PC-3 (cell line): Measurements from ENCODE around the gene VSTM4. TPM values are rescaled to one million over a fixed set of nuclear protein-coding genes. Genes with fewer than 3 reads are reported as not detected.

Source experiments
- ATAC-seq: fragments of 200-7000 bp; cut with Tn5 transposase; 2 replicates; pipeline ENCODE4 v1.9.1; 2020; ENCODE audit warnings: mild to moderate bottlenecking, moderate library complexity
- BruUV-seq: library from RNA; stranded (reverse); fragments of 400-500 nt; replicated peaks from 2 replicates; lab custom pipeline; 2021; lab: Mats Ljungman, UMichigan
- CTCF ChIA-PET: fragments of 300-600 bp; sonication (Branson Sonifier 250); formaldehyde crosslinking; loops from one replicate; lab custom pipeline; 2022; ENCODE audit warnings: antibody characterized with exemption; lab: Charles Lee
- POLR2A ChIA-PET: fragments of 300-600 bp; sonication (Branson Sonifier 250); formaldehyde crosslinking; loops from one replicate; lab custom pipeline; 2022; ENCODE audit warnings: antibody characterized with exemption; ENCODE audit not compliant: unreplicated experiment; lab: Charles Lee
- DNase-seq: peaks from one replicate; pipeline ENCODE4 v3.0.0-alpha.2; 2015
- H2AFZ ChIP-seq: fragments of 300-600 bp; sonication (generic); 2 replicates; pipeline ENCODE4 v1.6.0; 2016; ENCODE audit warnings: antibody characterized with exemption, low read length
- H3F3A ChIP-seq: fragments of 300-600 bp; sonication (generic); one replicate; pipeline ENCODE4 v1.6.0; 2017; ENCODE audit warnings: antibody characterized with exemption, low read length, control low read depth, mild to moderate bottlenecking; ENCODE audit not compliant: unreplicated experiment
- H3K27ac ChIP-seq: fragments of 300-600 bp; sonication (generic); 2 replicates; pipeline ENCODE4 v1.5.1; 2016; ENCODE audit warnings: mild to moderate bottlenecking, low read length
- H3K27me3 ChIP-seq: fragments of 300-600 bp; sonication (generic); 2 replicates; pipeline ENCODE4 v1.6.1; 2016; ENCODE audit warnings: low read length, mixed read lengths
- H3K36me3 ChIP-seq: fragments of 300-600 bp; sonication (generic); 2 replicates; pipeline ENCODE4 v1.6.1; 2016; ENCODE audit warnings: low read depth, mixed run types, low read length, mixed read lengths
- H3K4me1 ChIP-seq: fragments of 300-600 bp; sonication (generic); 2 replicates; pipeline ENCODE4 v1.5.1; 2016; ENCODE audit warnings: low read length; ENCODE audit not compliant: insufficient read depth
- H3K4me2 ChIP-seq: fragments of 300-600 bp; sonication (generic); 2 replicates; pipeline ENCODE4 v1.6.0; 2016; ENCODE audit warnings: low read length
- H3K4me3 ChIP-seq: fragments of 300-600 bp; sonication (generic); 2 replicates; pipeline ENCODE4 v1.5.1; 2016; ENCODE audit warnings: mild to moderate bottlenecking, low read length, mixed read lengths
- H3K79me2 ChIP-seq: fragments of 300-600 bp; sonication (generic); 2 replicates; pipeline ENCODE4 v1.6.1; 2017; ENCODE audit warnings: low read length, mixed read lengths
- H3K9ac ChIP-seq: fragments of 300-600 bp; sonication (generic); 2 replicates; pipeline ENCODE4 v1.6.0; 2016; ENCODE audit warnings: mild to moderate bottlenecking, low read length
- H3K9me2 ChIP-seq: fragments of 300-600 bp; sonication (generic); replicated peaks from 2 replicates; pipeline ENCODE4 v1.6.1; 2016; ENCODE audit warnings: mixed run types, low read length, mixed read lengths
- H3K9me3 ChIP-seq: fragments of 300-600 bp; sonication (generic); 2 replicates; pipeline ENCODE4 v1.6.1; 2016; ENCODE audit warnings: low read length, mixed read lengths
- H4K20me1 ChIP-seq: fragments of 300-600 bp; sonication (generic); 2 replicates; pipeline ENCODE4 v1.6.1; 2016; ENCODE audit warnings: low read length, mixed read lengths
- CTCF ChIP-seq: fragments of 300-600 bp; sonication (generic); conservative IDR thresholded peaks from 2 replicates; pipeline ENCODE4 v1.5.1; 2017; ENCODE audit warnings: antibody characterized with exemption, low read depth, mild to moderate bottlenecking, low read length
- EZH2 ChIP-seq: fragments of 300-600 bp; sonication (generic); IDR thresholded peaks from one replicate; pipeline ENCODE4 v1.6.1; 2017; ENCODE audit warnings: antibody characterized with exemption, mild to moderate bottlenecking, low read length; ENCODE audit not compliant: unreplicated experiment
- EZH2phosphoT487 ChIP-seq: fragments of 300-600 bp; sonication (generic); IDR thresholded peaks from 2 replicates; pipeline ENCODE4 v1.6.1; 2018; ENCODE audit warnings: mild to moderate bottlenecking, antibody characterized with exemption, low read length, borderline replicate concordance
- intact Hi-C: fragments of 100-400 bp; cut with micrococcal nuclease; formaldehyde crosslinking; loops from 2 replicates; pipeline ENCODE4 v1.9.0; 2023
- total RNA-seq: library from RNA; depleted of rRNA; stranded (reverse); fragments of >200 nt; gene quantifications from 2 replicates; pipeline ENCODE4 v1.2.3, GENCODE V29; 2014

VSTM4 gene
- total RNA-seq, 1 experiment from 2014 or later, result not detected

- Histone ChIP-seq H3K36me3 (no peaks in the 10 kb centered on the region), H4K20me1 (no peaks in the 10 kb centered on the region), H3K4me3 (no peak overlapping the region), H2AFZ (no peak overlapping the region), H3K4me2 (no peak overlapping the region), H3K4me1 (no peaks in the 10 kb centered on the region), H3F3A (no peaks in the 10 kb centered on the region), H3K27ac (no peak overlapping the region), H3K79me2 (no peaks in the 10 kb centered on the region), H3K9me2 (no peaks in the 10 kb centered on the region), H3K27me3 (peaks cover 82% of the 10 kb centered on the region), H3K9ac (no peak overlapping the region), H3K9me3 (no peaks in the 10 kb centered on the region)
- ATAC-seq (no peak), DNase-seq (no peak)
- ChIA-PET CTCF (no interaction called here), POLR2A (no interaction called here)
- no TSS peak for BruUV-seq
- intact Hi-C loops, result no loop called here
- no peak for TF ChIP-seq EZH2phosphoT487
- TF ChIP-seq CTCF, result no peak
- TF ChIP-seq EZH2, result no peak
Measured at GRCh38 chr10:49111320-49111698, 4.0 kb downstream of the VSTM4 start.

GRCh38 chr10:49110684-49111319 is 4.5 kb downstream of the VSTM4 start:
- Histone ChIP-seq H3K9me3 (no peaks in the 10 kb centered on the region), H3K4me2 (no peak overlapping the region), H2AFZ (no peak overlapping the region), H4K20me1 (no peaks in the 10 kb centered on the region), H3K9ac (no peak overlapping the region), H3K36me3 (no peaks in the 10 kb centered on the region), H3K4me3 (no peak overlapping the region), H3K79me2 (no peaks in the 10 kb centered on the region), H3K27me3 (peaks cover 77% of the 10 kb centered on the region), H3K27ac (no peak overlapping the region), H3K4me1 (no peaks in the 10 kb centered on the region), H3K9me2 (no peaks in the 10 kb centered on the region), H3F3A (no peaks in the 10 kb centered on the region)
- ChIA-PET CTCF (no interaction called here), POLR2A (no interaction called here)
- TF ChIP-seq EZH2phosphoT487 (no peak), EZH2 (no peak), CTCF (no peak)
- intact Hi-C loops, result no loop called here
- DNase-seq, result no peak
- BruUV-seq, result no TSS peak
- no peak for ATAC-seq

- no peak overlapping the region for H3K4me3 ChIP-seq
- H3K9ac ChIP-seq, result no peak overlapping the region
- no peaks in the 10 kb centered on the region for H3K4me1 ChIP-seq
- TF ChIP-seq CTCF (no peak), EZH2 (no peak), EZH2phosphoT487 (no peak)
- H3K27ac ChIP-seq, result no peak overlapping the region
- POLR2A ChIA-PET, result no interaction called here
- no peak for ATAC-seq
- no TSS peak for BruUV-seq
- H3K27me3 ChIP-seq, result peaks cover 71% of the 10 kb centered on the region
- no peaks in the 10 kb centered on the region for H3K9me2 ChIP-seq
- H3F3A ChIP-seq, result no peaks in the 10 kb centered on the region
- H3K79me2 ChIP-seq, result no peaks in the 10 kb centered on the region
- H4K20me1 ChIP-seq, result no peaks in the 10 kb centered on the region
- intact Hi-C loops, result no loop called here
- no peak for DNase-seq
- no peak overlapping the region for H3K4me2 ChIP-seq
- no peak overlapping the region for H2AFZ ChIP-seq
- CTCF ChIA-PET, result no interaction called here
- H3K9me3 ChIP-seq, result no peaks in the 10 kb centered on the region
- no peaks in the 10 kb centered on the region for H3K36me3 ChIP-seq
Measured at GRCh38 chr10:49109669-49110340, 5.5 kb downstream of the VSTM4 start.
